HepG2 (cell line): ENCODE measurements around the gene MAGED1. TPM values are rescaled to one million over a fixed set of nuclear protein-coding genes. Genes with fewer than 3 reads are reported as not detected.
A peak's percentile ranks its signal among the peaks of the same experiment; 100 is the strongest.

Experiments
- AGO2 ChIP-seq: fragments of 200-400 bp; formaldehyde crosslinking; optimal IDR thresholded peaks from 2 replicates; pipeline ENCODE3; 2017; ENCODE audit warnings: mild to moderate bottlenecking, low read depth, low read length, moderate library complexity
- ESRRA ChIP-seq: sonication (generic); formaldehyde crosslinking; IDR thresholded peaks from 2 replicates; pipeline ENCODE4 v1.5.1; 2020; ENCODE audit warnings: mild to moderate bottlenecking, low read depth, missing genetic modification reagents
- GATAD1 ChIP-seq: IDR thresholded peaks from 2 replicates; pipeline ENCODE4 v1.6.1; 2016; ENCODE audit warnings: missing genetic modification reagents, missing compliant biosample characterization
- HNRNPL ChIP-seq: fragments of 200-400 bp; formaldehyde crosslinking; IDR thresholded peaks from 2 replicates; pipeline ENCODE4 v1.6.1; 2017; ENCODE audit warnings: mild to moderate bottlenecking, low read depth, low read length
- JDP2 ChIP-seq: sonication (generic); formaldehyde crosslinking; IDR thresholded peaks from 2 replicates; pipeline ENCODE4 v1.8.1; 2022; ENCODE audit warnings: missing genetic modification reagents, borderline replicate concordance
- MAZ ChIP-seq, 2 experiments: sonication (generic) in 1 of 2; formaldehyde crosslinking in 1 of 2; IDR thresholded peaks; 2 replicates each; pipeline versions ENCODE4 v1.5.0 to v1.6.1; 2012 to 2020; ENCODE audit warnings: low read depth in 2 of 2, mild to moderate bottlenecking in 2 of 2, borderline replicate concordance in 1 of 2, improper control_type of control experiment in 1 of 2, low read length in 1 of 2, missing genetic modification reagents in 1 of 2, moderate library complexity in 1 of 2
- NFYC ChIP-seq: IDR thresholded peaks from 2 replicates; pipeline ENCODE4 v1.6.1; 2016; ENCODE audit warnings: missing genetic modification reagents, missing compliant biosample characterization
- NR3C1 ChIP-seq: sonication (generic); formaldehyde crosslinking; IDR thresholded peaks from 2 replicates; pipeline ENCODE4 v1.4.0; 2020; ENCODE audit warnings: missing genetic modification reagents
- RBM22 ChIP-seq: fragments of 200-400 bp; formaldehyde crosslinking; optimal IDR thresholded peaks from 2 replicates; pipeline ENCODE3; 2017; ENCODE audit warnings: mild to moderate bottlenecking, low read length, moderate library complexity
- SP1 ChIP-seq, 2 experiments: fragments of 450-650 bp in 1 of 2; sonication (generic) in 1 of 2; formaldehyde crosslinking in 1 of 2; IDR thresholded peaks; 2 replicates each; pipeline versions ENCODE4 v1.4.0 to v1.6.1; 2016 to 2020; ENCODE audit warnings: missing genetic modification reagents in 1 of 2
- SP5 ChIP-seq: IDR thresholded peaks from 2 replicates; pipeline ENCODE4 v1.6.1; 2016; ENCODE audit warnings: low read depth, borderline replicate concordance
- USF2 ChIP-seq, 2 experiments: sonication (generic) in 1 of 2; formaldehyde crosslinking in 1 of 2; IDR thresholded peaks; 2 replicates each; pipeline versions ENCODE4 v1.5.1 to v1.6.1; 2011 to 2020; ENCODE audit warnings: borderline replicate concordance in 1 of 2, low read depth in 1 of 2, low read length in 1 of 2, mild to moderate bottlenecking in 1 of 2, missing genetic modification reagents in 1 of 2, moderate library complexity in 1 of 2
- YY1 ChIP-seq: IDR thresholded peaks from 2 replicates; pipeline ENCODE4 v1.6.1; 2011; ENCODE audit warnings: low read length, low read depth, moderate library complexity, mild to moderate bottlenecking; ENCODE audit not compliant: insufficient read depth, insufficient replicate concordance
- ZNF317 ChIP-seq: sonication (generic); formaldehyde crosslinking; IDR thresholded peaks from 2 replicates; pipeline ENCODE4 v1.5.0; 2020; ENCODE audit warnings: mild to moderate bottlenecking, missing genetic modification reagents
- ZNF430 ChIP-seq: sonication (generic); formaldehyde crosslinking; IDR thresholded peaks from 2 replicates; pipeline ENCODE4 v1.9.0; 2021; ENCODE audit warnings: mild to moderate bottlenecking, missing genetic modification reagents
- ZNF549 ChIP-seq: sonication (generic); formaldehyde crosslinking; IDR thresholded peaks from 2 replicates; pipeline ENCODE4 v1.5.0; 2020; ENCODE audit warnings: missing genetic modification reagents
- ZNF850 ChIP-seq: sonication (generic); formaldehyde crosslinking; conservative IDR thresholded peaks from 2 replicates; pipeline ENCODE4 v1.9.0; 2021; ENCODE audit warnings: mild to moderate bottlenecking, missing genetic modification reagents
- ZNF879 ChIP-seq: sonication (generic); formaldehyde crosslinking; IDR thresholded peaks from 2 replicates; pipeline ENCODE4 v1.8.1; 2023; ENCODE audit warnings: missing genetic modification reagents
- polyA plus RNA-seq, 8 experiments: library from polyadenylated mRNA; depleted of rRNA in 3 of 8; stranded (reverse) in 7 of 8; unstranded in 1 of 8; fragments of >200 nt; fragmentation: Illumina TruSeq in 4 of 8; extraction: Trizol in 4 of 8; gene quantifications; 2 replicates each; pipeline versions ENCODE4 v1.2.1 to v1.2.3, GENCODE V29; 2011 to 2016; ENCODE audit warnings: low read depth in 4 of 8, missing spikeins in 1 of 8, mixed read lengths in 1 of 8; ENCODE audit not compliant: insufficient read depth in 1 of 8
- total RNA-seq, 5 experiments: library from RNA; depleted of rRNA; stranded (reverse); fragments of >200 nt; fragmentation: Illumina TruSeq; extraction: Trizol; gene quantifications; 2 replicates each; pipeline ENCODE4 v1.2.3, GENCODE V29; 2016; ENCODE audit warnings: low read depth in 1 of 5
- TF ChIP-seq, protein P1 (sequence below): sonication (generic); formaldehyde crosslinking; IDR thresholded peaks from 2 replicates; pipeline ENCODE4 v1.8.1; 2022; ENCODE audit warnings: low read depth, mild to moderate bottlenecking, missing genetic modification reagents

MAGED1 gene
- total and polyA plus RNA-seq, 2 of the 13 experiments (the other 11 are each of a cell fraction or from before 2014, with no cell fraction given), result 105 to 137 TPM

GRCh38 chrX:51892921-51893745 is at the start of gene MAGED1 (continued):
- no peak for TF ChIP-seq JDP2 (CRISPR knock-in tag)
- TF ChIP-seq ZNF879 (CRISPR knock-in tag), result no peak
- no peak for TF ChIP-seq USF2 (IDR thresholded peaks at IDR 0.05; ENCODE audit: low read depth, low read length)
- TF ChIP-seq USF2 (CRISPR knock-in tag; IDR thresholded peaks at IDR 0.05; ENCODE audit: borderline replicate concordance), result no peak
- TF ChIP-seq SP1 (IDR thresholded peaks at IDR 0.05), result no peak
- TF ChIP-seq SP1 (CRISPR knock-in tag; IDR thresholded peaks at IDR 0.05), result peak; percentile 24; the same call in 1 of the 2 replicates
- no peak for TF ChIP-seq ZNF430 (CRISPR knock-in tag)
- TF ChIP-seq, protein P1, sequence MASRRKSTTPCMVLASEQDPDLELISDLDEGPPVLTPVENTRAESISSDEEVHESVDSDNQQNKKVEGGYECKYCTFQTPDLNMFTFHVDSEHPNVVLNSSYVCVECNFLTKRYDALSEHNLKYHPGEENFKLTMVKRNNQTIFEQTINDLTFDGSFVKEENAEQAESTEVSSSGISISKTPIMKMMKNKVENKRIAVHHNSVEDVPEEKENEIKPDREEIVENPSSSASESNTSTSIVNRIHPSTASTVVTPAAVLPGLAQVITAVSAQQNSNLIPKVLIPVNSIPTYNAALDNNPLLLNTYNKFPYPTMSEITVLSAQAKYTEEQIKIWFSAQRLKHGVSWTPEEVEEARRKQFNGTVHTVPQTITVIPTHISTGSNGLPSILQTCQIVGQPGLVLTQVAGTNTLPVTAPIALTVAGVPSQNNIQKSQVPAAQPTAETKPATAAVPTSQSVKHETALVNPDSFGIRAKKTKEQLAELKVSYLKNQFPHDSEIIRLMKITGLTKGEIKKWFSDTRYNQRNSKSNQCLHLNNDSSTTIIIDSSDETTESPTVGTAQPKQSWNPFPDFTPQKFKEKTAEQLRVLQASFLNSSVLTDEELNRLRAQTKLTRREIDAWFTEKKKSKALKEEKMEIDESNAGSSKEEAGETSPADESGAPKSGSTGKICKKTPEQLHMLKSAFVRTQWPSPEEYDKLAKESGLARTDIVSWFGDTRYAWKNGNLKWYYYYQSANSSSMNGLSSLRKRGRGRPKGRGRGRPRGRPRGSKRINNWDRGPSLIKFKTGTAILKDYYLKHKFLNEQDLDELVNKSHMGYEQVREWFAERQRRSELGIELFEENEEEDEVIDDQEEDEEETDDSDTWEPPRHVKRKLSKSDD (CRISPR knock-in tag), result no peak
- TF ChIP-seq GATAD1, result peak; percentile 12; the same call in 1 of the 2 replicates
- no peak for TF ChIP-seq ESRRA (CRISPR knock-in tag)
- peak; percentile 80 for TF ChIP-seq RBM22
- TF ChIP-seq HNRNPL, result peak; percentile 44; the same call in 1 of the 2 replicates
- TF ChIP-seq AGO2, result peak; percentile 71
- peak; percentile 20; the same call in 1 of the 2 replicates for TF ChIP-seq MAZ (IDR thresholded peaks at IDR 0.05; ENCODE audit: borderline replicate concordance, low read depth, low read length)
- TF ChIP-seq MAZ (CRISPR knock-in tag; IDR thresholded peaks at IDR 0.05; ENCODE audit: low read depth), result no peak
- peak; percentile 20; the same call in 1 of the 2 replicates for TF ChIP-seq NFYC
- TF ChIP-seq ZNF850, result no peak
- no peak for TF ChIP-seq YY1
- TF ChIP-seq NR3C1, result no peak
- peak; percentile 62 for TF ChIP-seq SP5 (CRISPR knock-in tag)
- TF ChIP-seq ZNF549 (CRISPR knock-in tag), result no peak
- no peak for TF ChIP-seq ZNF317 (CRISPR knock-in tag)
